ENCODE data around the gene TNFAIP3.
"Not testable (repeated sequence)": the region's sequence is repeated elsewhere in the genome, so short reads cannot be mapped to it uniquely, and the experiment has no call there.

Gene TNFAIP3

DNA sequence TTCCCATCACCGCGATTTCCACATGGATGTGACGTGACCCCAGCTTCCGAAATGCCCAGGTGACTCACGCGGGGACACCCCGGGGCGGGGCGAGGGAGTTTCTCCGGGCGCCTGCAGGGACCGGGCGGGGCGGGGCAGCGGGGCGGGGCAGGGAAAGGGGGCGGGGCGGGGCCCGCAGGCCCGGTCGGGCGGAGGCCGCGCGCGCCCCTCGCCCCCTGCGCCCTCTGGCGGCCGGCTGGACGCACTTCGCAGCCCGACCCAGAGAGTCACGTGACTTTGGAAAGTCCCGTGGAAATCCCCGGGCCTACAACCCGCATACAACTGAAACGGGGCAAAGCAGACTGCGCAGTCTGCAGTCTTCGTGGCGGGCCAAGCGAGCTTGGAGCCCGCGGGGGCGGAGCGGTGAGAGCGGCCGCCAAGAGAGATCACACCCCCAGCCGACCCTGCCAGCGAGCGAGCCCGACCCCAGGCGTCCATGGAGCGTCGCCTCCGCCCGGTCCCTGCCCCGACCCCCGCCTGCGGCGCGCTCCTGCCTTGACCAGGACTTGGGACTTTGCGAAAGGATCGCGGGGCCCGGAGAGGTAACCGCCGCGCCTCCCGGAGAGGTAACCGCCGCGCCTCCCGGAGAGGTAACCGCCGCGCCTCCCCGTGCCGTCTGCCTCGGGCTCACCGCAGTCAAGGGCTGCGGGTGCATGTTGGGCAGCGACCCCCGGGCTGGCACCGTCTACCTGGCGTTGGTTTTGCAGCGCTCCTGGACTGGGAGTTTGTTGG lies at the start of gene TNFAIP3:
Gene TNFAIP3 (plus strand): TSS at position 346 of the 771 bp plus-strand sequence. CDS start 3,969 bp downstream, outside the sequence.
- DNase-seq: peak; percentile 96

DNA sequence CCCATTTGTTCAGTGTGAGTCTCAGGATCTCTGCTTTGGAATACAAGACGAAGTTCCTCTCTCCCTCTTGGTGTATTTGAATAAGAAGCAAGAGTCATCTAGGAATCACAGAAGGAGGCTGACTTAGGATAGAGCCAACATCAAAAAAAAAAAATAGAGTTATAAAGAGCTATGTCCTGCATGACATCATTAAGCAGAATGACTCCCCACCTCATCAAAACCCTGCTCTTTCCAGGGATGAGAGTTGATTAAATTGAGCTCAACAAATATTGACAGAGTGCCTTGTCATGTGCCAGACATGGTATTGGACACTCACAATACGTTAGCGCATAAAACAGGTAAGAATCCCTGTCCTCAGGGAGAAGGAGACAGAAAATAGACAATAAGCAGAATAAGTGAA lies 48.6 kb upstream of the TNFAIP3 start:
- no peak for DNase-seq

DNA sequence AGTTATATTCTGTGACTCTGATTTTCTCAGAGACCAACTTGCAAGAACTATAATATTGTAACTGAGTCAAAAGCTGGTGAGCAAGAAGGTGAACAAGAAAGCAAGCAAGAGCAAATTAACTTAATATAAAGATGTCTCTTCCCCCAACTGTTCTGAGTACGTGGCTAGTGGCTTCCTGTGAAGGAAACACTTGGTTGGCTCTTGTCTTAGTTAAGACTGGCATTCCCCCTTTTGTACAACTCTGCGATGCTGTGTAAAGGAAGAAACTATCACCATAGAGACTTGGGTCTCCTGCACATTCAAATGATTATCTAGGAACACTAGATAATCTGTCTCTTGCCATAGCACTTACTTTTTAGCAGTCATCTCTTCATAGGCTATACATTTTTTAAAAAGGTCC lies 47.3 kb upstream of the TNFAIP3 start:
- DNase-seq: peak; percentile 51

DNA sequence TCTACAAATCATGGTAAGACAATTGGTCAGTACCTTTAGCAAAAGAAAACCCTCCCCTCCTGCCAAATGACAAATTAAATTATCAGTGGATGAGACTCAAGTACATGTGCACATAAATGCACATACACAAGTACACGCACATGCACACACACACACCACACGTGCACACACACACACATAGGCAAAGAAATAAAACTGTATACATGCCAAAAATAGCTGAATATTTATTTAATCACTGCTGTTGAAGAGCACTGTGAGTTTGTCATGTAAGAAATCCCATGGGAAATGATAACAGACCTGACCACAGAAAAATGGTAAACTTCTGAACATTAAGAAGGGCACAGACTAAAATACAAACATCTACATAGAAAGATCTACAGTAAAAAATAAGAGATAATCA lies 46.6 kb upstream of the TNFAIP3 start:
- no peak for DNase-seq

DNA sequence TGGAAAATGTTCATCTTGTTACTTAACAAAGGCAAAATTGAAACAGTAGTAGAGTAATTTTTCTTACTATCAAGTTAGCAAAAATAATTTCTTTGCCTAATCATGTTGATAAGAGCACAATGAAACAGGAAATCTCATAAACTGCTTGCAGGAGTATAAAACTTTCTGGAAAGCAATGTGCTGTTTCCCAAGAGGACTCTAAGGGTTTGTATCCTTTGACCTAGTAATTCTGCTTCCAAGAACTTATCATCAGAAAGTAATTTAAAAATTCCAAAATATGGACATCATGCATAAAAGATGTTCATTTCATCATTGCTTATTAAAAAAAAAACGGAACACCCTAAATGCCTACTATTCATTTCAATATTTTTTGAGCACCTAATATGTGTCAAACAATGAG lies 46.1 kb upstream of the TNFAIP3 start:
- no peak for DNase-seq

DNA sequence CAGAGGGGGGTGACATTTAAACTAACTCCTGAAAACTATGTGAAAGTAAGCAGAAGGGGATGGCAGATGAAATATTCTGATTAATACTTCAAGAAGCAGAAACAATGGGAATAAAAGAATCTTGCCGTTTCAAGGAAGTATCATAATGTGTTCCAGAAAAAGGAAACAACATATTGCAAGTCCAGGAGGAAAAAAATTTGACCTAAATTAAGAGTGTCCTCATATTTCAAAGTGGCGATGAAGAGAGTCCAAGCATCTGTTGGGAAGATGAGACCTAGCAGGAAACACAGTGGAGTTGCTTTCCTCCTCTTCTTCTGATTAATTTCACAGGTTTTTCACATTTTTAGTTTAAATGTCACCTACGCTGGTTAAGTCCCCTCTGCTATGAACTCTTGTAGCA lies 45.6 kb upstream of the TNFAIP3 start:
- DNase-seq: no peak

DNA sequence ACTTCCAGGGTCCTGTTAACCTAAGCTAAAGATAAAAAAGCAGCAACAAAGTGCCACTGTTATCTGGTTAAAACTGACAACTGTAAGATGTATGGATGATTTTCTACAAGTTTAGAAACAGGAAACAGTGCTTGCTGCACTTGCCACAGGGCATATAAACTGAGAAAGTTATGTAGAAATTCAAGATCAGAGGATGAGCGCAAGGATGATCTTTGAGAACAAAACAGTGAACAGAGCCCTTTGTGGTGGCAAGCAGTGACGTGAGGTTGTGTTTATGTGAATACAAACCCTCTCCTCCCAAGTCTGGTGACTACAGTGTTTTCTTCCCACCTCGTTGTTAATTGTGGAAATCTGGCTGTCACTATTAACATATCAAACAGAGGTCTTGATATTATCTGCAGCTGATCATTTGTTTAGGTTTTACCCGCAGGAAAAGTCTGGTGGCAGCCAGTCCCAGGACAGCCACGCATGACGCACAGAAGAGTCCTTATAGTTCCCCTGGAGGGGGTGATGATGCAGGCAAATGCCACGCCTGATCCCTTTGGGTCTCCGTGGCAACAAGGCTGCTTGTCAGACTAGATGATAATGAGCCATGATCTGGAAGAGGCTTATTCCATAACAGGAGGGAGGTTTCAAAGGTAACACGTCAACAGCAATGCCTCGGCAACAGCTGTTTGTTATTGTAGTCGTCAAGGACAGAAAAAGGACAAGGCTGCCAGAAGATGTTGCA lies 43.1 kb upstream of the TNFAIP3 start:
- DNase-seq: peak; percentile 97

DNA sequence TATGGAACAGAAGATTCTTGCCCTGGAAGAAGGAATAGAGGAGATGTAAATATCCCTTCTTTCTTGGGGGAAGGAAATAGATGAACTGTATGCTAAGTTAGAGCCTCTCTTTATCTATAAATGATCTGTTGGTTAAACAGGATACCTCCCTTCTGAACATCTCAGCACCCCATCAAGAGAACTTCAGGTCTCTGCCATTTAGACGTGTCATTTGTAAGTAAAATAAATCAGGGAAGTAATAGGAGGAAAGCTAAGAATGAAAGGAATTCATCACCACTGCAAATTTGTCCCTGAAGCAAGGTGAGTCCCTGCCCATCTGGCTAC lies 42.5 kb upstream of the TNFAIP3 start:
- no peak for DNase-seq

DNA sequence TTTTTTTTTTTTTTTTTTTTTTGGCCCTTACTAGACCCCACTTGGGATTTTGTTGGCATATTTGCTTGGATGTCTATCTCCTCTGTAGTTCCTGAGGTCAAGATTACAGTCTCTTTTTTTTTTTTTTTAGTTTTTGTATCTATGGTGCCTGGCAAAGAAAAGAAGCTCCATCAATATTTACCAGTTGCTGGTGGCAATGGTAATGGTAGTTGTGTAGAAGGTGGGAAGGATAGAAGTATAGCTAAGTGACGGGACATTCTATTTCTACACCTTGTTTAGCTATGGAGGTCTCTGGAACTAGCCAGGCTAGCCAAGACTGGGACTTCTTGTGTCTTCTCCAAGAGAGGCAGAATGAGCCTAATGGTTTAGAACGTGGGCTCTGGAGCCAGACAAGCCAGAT lies 42.2 kb upstream of the TNFAIP3 start:
- DNase-seq: no peak

DNA sequence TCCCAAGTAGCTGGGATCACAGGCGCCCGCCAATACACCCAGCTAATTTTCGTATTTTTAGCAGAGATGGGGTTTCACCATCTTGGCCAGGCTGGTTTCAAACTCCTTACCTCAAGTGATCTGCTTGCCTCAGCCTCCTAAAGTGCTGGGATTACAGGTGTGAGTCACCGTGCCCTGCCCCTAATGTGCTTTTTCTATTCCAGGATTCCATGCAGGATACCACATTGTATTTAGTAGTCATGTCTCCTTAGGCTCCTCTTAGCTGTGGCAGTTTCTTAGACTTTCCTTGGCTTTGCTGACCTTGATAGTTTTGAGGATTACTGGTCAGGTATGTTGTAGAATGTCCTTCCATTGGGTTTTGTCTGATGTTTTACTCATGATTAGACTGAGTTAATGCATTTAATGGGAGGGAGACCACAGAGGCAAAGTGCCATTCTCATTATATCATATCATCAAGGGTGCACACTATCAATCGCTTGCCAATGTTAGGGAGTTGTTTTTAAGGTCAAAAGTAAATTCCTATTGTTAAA lies 39.6 kb upstream of the TNFAIP3 start:
- DNase-seq: no peak

DNA sequence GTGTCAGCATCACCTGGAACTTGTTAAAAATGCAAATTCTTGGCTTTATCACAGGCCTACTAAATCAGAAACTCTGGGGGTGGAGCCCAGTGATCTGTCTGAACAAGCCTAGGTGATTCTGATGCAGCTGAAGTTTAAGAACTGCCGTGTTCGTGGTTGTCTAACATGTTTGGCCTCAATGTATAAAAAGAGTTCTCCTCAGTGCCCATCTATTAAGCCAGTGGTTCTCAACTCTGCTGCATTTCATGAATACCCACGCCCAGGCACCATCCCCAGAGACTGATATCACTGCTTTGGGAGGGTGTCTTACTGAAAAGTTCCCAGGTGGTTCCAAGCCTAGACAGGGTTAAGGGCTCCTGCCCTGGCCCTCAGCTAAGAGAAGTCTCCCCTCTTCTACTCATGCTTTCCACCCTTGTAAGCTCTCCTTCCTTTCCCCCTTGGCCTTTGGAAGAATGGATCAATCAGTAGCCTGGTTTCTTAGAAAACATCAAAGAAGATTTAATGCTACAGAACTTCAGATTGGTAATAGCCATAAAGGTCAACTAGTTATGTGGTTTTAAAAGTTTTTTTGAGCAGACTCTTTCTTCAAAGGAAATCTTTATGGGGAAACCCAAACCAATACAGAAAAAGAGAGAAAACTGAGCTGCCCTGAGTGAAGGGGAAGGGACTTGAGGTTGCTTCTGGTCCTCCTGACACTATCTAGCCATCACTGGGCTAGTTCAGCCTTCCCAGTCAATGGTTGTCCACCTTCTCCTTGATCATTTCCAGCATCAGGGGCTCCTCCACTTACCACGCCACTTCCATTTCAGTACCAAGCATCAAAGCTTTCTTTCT lies 38.9 kb upstream of the TNFAIP3 start:
- DNase-seq: no peak

DNA sequence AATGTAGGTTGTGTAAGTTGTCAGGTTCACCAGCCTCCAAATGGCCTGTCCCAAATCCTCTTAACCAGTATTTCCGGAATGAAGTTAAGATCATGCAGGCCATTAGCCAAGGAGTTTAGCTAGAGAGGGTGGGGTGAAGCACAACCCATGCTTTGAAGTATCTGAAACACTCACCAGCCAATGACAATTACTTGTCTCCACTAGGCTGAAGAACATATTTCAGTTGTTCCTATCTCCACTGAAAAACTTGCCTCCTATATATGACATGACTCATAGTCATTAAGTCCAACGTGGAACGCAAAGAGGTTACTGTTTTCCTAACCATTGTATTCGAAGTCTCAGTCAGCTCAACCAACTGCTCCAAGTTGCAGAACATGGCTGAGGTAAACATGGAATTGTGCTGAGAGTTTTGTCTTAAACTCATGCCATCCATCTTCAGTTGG lies 37.4 kb upstream of the TNFAIP3 start:
- no peak for DNase-seq

DNA sequence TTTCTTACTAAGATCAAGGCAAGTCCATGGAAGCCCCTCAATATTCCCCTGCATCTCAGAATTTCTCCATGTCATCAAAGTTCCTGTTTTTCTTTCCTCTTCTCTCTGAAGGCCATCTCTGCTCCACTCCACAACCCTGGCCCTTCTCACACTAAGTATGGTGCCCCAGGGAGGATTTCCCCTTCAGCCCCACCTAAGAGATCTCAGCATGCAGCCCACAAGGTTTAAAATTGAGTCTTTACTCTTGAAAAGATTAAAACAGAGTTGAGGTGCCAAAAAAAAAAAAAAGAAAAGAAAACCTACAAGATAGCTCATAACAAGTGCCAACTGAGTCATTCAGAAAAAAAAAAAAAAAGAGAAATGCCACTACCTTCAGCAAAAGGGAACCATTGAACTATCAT lies 36.5 kb upstream of the TNFAIP3 start:
- DNase-seq: no peak

DNA sequence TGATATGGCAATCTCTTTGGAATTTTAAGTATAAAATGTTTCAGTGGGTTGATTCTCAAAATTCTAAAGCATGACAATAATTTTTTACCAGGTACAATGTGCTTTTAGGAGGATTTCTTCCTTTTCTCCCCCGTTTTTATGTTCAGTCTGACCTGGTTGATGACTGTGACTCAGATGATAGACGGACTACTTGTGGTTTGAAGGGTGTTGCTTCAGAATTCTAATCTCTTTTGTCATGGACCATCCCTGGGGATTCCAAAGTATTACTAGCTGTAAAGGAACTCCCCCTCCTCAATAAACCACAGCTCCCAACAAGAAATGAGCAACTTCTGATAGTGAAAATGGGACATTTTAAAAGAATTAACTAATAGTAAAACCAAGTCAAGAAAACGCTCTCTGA lies 34.9 kb upstream of the TNFAIP3 start:
- no peak for DNase-seq

DNA sequence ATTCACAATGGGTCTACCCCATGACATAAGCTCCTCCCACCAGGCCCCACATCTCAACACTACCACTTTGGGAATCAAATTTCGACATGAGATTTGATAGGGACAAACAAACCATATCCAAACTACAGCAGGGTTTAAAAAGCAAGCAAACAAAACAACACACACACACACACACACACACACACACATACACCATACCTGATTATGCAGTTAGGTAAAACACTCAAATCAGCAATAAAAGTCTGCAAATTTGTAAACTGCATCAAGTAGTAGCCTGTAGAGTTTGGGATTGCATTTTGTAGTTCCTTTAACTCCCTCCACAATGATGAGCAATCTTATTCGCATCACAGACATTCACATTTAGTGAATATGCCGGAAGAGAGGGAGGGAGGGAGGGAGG lies 32.6 kb upstream of the TNFAIP3 start:
- no peak for DNase-seq

DNA sequence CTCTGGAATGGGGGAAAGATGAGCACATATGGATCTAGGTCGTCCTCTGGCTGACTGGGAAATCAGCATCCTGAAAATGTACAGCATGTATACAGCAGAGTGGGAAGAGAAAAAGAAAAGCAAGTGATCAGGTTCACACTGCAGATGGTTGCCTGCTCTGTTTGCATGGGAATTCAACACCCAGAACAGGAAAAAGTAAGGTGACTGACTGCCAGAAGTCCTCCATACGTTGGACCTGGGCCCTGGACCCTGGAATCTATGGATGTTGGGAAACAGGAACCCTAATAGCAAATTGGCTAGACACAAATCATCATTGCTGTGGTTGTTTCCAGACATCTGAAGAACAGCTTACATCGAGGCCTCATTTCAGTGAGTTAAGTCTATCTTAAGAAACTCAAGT lies 30.3 kb upstream of the TNFAIP3 start:
- no peak for DNase-seq

DNA sequence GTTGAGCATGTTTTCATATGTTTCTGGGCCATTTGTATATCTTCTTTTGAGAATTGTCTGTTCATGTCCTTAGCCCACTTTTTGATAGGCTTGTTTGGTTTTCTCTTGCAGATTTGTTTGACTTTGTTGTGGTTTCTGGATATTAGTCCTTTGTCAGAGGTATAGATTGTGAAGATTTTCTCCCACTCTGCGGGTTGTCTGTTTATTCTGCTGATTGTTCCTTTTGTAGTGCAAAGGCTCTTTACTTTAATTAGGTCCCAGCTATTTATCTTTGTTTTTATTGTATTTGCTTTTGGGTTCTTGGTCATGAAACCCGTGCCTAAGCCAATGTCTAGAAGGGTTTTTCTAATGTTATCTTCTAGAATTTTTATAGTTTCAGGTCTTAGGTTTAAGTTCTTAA lies 29.0 kb upstream of the TNFAIP3 start:
- not testable (repeated sequence) for DNase-seq

DNA sequence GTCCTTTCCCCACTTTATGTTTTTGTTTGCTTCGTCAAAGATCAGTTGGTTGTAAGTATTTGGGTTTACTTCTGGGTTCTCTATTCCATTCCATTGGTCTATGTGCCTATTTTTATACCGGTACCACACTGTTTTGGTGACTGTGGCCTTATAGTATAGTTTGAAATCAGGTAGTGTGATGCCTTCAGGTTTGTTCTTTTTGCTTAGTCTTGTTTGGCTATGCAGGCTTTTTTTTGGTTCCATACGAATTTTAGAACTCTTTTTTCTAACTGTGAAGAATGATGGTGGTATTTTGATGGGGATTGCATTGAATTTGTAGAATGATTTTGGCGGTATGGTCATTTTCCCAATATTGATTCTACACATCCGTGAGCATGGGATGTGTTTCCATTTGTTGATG lies 28.5 kb upstream of the TNFAIP3 start:
- DNase-seq: not testable (repeated sequence)

DNA sequence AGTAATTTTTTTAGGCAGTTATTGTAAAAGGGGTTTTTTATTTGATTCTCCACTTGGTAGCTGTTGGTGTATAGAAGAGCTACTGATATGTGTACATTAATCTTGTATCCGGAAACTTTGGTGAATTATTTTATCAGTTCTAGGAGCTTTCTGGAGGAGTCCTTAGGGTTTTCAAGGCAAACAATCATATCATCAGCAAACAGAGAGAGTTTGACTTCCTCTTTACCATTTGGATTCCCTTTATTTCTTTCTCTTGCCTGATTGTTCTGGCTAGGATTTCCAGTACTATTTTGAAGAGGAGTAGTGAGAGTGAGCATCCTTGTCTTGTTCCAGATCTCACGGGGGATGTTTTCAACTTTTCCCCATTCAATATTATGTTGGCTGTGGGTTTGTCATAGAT lies 28.0 kb upstream of the TNFAIP3 start:
- DNase-seq: no peak

DNA sequence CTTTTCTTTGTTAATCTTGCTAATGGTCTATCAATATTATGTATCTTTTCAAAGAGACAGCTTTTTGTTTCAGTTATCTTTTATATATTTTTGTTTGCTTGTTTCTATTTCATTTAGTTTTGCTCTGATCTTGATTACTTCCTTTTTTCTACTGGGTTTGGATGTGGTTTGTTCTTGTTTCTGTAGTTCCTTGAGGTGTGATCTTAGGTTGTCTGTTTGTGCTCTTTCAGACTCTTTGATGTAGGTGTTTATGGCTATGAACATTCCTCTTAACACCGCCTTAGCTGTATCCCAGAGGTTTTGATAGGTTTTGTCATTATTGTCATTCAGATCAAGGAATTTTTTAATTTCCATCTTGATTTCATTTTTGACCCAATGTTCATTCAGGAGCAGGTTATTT lies 26.8 kb upstream of the TNFAIP3 start:
- no peak for DNase-seq

DNA sequence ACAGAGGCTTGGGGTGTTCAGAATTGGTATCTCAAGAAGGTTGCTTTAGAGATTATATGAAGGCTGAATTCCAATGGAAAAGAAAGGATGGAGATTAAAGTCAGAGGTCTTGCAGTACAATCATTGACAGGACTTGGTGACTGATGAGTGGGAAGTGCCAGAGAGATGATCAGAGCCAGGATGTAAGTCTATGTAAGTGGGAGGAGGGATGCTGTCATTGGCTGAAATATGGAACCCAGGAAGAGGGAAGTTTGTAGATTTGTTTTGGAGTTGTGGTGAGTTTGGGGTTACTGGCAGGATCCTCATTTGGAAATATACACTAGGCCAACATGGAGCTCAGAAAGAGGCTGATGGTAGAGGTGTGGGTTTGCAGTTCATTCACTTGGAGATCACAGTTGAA lies 23.8 kb upstream of the TNFAIP3 start:
- no peak for DNase-seq

DNA sequence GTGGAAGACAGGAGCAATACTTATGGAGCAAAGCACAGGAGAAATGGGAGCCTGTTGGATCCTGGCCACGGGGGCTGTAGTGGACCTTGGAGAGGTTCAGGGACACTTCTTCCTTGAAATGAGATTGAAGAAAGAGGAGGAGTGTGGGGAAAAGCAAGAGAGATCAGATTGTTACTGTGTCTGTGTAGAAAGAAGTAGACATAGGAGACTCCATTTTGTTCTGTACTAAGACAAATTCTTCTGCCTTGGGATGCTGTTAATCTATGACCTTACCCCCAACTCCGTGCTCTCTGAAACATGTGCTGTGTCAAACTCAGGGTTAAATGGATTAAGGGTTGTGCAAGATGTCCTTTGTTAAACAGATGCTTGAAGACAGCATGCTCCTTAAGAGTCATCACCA lies 22.7 kb upstream of the TNFAIP3 start:
- DNase-seq: not testable (repeated sequence)

DNA sequence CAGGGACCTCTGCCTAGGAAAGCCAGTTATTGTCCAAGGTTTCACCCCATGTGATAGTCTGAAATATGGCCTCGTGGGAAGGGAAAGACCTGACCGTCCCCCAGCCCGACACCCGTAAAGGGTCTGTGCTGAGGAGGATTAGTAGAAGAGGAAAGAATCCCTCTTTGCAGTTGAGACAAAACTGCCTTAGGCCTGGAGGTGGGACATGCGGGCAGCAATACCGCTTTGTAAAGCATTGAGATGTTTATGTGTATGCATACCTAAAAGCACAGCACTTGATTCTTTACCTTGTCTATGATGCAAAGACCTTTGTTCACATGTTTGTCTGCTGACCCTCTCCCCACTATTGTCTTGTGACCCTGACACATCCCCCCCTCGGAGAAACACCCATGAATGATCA lies 22.3 kb upstream of the TNFAIP3 start:
- not testable (repeated sequence) for DNase-seq
